Midbrain (tissue), 1 donor: ENCODE data around the gene COLQ.

Source experiments
- DNase-seq: peaks from one replicate; lab custom pipeline; 2025; lab: John Stamatoyannopoulos, UW

Gene COLQ

DNA sequence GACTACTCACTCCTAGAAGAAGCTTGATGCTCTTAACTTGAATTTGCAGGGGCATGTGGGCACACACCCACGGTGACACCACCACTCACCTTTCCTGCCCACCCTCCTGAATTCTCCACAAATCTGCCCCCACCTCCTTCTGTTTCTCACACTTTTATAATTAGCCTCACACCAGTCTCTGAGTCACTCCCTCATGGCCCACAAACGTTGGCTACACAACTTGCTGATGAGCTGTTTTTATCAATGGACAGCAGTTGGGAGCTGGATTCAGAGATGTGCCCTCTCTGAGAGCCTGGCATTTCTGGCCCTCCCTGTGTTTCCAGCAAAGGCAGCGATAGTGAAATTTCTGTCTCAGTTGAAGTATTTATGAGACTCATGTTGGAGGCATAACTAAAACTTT is 1.3 kb downstream of the COLQ start:
- DNase-seq, result no peak

- DNase-seq, result no peak
These were observed 2.4 kb downstream of the COLQ start for GRCh38 chr3:15519096-15519495.

DNA sequence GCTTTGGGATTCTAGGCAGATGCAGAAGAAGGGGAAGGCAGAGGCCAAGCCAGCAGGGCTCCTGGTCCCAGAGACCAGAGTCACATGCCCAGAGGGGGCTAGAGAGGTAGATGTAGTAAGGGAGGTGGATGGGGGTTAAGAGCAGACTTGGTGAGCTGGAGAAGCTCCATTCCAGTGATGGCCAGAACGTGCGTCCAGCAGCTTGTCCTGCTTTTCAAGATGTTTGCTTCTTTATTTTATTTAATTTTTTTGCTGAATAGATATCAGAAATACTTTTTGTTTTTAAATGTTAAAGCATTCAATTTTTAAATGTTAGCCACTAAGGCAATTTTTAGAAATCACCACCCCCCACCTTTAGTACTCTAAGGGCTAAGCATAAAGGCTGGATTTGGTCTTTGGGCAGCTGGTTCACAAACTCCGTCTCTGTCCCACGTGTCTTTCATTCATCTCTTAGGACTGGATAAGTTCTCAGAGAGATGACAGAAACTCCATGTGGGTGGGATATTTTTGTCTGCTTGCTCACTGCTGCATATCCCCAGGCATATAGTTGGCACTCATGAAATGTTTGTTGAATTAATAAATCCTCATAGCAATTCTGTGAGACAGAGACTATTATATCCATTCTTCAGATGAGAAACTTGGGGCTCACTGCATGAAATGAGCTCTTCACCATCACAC is 6.7 kb downstream of the COLQ start:
- DNase-seq, result no peak

- no peak for DNase-seq
These were observed 7.5 kb downstream of the COLQ start for GRCh38 chr3:15513810-15514662.

GRCh38 chr3:15513116-15513515 is 8.4 kb downstream of the COLQ start:
- no peak for DNase-seq

GRCh38 chr3:15512166-15512565 is 9.3 kb downstream of the COLQ start:
- DNase-seq, result peak; percentile 21

DNA sequence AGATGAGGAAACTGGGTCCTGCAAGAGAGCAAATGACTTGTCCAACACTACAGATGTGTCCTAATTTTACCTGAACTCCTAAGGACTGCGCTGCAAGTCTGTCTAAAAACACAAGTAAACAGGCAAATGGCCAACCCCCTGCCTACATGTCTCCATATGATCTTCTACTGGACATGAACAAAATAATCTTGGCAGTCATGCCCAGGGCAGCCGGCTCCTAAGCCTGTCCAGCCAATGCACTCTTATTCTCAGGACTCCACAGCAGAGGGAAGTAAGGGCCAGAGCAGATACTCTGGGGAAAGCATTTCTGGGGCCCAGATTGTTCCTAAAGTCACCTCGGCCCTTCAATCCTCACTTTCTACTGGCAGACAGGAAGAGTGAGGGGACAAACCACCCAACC is 10.3 kb downstream of the COLQ start:
- no peak for DNase-seq

GRCh38 chr3:15510493-15510892 is 11.0 kb downstream of the COLQ start:
- DNase-seq, result no peak

DNA sequence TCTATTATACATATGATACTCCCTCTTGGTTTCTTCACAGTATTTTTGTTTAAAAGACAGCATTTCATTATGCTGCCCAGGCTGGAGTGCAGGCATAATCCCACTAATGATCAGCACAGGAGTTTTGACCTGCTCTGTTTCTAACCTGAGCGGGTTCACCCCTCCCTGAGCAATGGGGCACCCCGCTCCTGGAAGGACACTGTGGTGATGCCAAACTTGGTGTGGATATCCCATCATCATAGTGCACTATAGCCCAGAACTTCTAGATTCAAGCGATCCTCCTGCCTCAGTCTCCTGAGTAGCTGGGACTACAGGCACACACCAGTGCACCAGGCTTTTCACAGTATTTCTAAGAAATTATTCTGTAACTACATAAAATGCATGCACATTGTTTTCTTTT is 14.9 kb downstream of the COLQ start:
- no peak for DNase-seq

DNA sequence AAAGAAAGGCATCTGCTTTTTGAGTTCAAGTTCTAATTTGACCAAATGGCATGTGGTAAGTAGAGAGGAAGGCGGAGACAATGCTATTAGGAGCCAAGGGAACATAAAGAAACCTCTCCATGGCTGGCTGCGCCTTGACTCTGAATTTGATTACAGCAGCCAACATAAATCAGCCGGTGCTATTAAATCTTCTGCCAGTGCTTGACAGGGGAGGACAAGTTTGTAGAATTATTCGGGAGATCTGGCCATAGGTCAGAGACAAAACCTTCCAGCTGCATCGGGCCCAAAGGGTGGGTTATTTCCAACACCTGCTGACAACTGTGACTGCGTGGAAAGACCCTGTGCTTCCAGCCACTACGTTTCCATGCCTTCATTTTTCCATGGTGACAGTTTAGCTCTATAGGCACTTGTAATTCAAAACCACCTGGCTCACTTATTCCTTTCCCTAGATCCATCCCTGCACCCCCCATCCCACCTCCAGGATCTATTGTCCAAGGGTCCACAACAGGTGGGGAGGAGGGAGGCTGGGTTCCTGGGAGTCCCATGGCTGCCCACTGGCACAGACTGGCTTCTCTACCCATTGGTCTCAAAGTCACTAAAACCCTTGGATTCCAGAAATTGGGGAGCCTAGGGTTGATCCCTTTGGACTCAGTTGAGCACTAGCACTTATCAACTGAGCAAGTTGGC is 15.9 kb downstream of the COLQ start:
- DNase-seq, result no peak

DNA sequence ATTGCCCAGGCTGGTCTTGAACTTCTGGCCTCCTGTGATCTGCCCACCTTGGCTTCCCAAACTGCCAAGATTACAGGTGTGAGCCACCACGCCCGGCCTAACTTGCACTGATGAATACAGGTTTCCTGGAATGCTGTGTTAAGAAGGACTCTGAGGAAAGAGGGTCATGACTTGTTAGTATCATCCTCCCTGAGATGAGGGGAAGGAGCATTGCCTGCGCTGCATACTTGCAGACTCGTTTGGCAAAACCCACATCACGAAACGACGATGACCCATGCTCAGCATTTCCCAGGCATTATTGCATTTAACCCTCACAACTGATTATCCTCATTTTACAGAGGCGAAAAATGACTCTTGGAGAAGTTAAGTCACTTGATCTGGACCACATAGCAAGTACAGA is 18.9 kb downstream of the COLQ start:
- no peak for DNase-seq

GRCh38 chr3:15501126-15501525 is 20.4 kb downstream of the COLQ start:
- no peak for DNase-seq

DNA sequence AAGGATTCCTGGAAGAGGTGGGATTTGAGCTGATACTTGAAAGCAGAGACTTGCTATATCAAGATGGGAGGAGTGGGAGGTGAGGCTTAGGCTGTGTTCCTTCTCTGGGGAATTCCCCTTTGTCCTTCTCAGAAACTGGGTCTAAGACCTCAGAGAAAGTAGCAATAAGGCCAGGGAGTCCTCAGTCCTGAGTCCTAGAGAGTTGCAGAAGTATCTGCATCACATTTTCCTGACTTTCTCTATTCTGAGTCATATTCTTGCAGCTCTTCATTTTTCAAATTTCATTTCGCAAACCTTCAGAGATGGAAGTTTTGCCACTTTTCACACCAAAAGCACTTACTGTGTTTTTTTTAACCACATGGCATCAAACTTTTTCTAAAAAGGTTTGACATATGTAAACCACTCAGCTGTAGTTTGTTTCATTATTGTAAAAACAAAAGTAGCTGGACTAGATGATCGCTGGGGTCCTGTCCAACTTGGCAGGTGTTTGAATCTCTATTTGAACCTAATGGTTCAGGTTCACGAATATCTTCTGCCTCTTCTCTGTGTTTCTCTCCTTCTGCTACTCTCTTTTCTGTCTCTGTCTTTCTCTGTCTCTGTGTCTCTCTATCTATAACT is 21.3 kb downstream of the COLQ start:
- DNase-seq, result no peak

DNA sequence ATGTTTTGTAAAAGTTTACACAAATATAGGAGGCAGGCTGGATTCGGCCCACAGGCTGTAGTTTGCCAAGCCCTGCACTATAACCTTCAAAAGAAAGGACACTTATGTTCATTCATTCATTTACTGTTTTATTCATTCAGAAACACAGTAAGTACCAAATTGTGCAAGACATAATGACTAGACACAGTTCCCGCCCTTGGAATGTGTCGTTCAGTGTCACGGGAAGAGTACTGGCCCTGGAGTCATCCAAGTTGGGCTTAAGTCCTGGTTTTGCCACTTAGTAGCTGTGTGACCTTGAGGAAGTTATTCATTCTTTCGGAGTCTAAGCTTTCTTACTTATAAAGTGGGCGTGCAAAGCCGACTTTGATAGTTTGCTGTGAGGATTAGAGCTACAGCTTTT is 22.0 kb downstream of the COLQ start:
- DNase-seq, result no peak

DNA sequence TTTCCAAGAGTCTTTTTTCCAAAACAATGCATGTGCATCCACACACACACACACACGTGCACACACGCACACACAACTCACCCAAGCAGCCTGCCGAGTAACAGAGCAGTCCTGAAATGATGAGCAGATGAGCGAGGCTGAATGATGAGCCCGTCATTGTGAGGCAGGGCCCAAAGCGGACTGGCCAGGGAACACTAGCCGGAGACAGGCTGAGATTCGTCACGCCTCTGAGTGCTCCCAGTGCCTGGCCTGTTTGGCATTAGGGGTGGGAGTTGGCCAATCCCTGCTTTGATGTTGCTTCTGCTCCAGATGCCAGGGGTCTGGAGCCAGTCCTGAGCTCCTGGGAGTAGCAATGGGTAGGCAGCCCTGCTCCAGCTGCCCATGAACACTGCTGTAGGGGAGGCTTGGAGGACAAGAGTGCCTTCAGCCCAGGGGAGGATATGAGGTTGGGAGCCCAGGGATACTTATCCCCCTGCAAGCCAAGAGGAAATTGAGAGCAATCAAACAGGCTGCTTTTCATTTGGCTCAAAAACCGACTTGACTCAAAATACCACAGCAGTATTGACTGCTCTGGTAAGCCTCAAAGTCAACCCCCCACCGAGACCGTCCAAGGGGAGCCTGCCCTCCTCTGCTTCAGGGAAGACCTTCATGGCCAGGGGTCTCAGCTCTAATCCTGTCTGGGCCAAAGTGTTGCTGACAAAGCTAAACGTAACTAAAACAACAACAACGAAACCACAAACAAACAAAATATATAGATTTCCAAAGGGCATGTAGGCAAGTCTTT is 22.9 kb downstream of the COLQ start:
- DNase-seq, result no peak

DNA sequence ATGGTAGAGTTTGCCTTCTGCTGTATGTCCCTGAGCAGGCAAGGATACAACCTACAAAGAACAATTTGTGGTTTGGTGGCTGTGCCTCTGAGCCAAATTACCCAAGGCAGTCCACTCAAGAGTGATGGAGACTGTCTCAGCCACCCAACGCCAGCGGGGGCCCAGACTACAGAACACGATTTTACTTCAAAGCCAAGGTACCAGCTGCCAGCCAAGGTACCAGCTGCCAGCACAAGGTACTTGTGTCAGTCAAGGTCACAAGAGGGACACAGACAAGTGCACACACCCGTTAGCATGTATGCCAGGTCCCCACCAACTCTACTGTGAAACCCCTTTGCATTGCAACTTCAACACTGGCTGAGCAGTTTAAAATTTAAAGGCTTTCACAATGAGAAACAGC is 23.5 kb downstream of the COLQ start:
- no peak for DNase-seq

- DNase-seq, result no peak
These were observed 25.2 kb downstream of the COLQ start for GRCh38 chr3:15496341-15496664.

GRCh38 chr3:15495461-15496340 is 25.8 kb downstream of the COLQ start:
- DNase-seq, result no peak

GRCh38 chr3:15493436-15493835 is 28.1 kb downstream of the COLQ start:
- no peak for DNase-seq

DNA sequence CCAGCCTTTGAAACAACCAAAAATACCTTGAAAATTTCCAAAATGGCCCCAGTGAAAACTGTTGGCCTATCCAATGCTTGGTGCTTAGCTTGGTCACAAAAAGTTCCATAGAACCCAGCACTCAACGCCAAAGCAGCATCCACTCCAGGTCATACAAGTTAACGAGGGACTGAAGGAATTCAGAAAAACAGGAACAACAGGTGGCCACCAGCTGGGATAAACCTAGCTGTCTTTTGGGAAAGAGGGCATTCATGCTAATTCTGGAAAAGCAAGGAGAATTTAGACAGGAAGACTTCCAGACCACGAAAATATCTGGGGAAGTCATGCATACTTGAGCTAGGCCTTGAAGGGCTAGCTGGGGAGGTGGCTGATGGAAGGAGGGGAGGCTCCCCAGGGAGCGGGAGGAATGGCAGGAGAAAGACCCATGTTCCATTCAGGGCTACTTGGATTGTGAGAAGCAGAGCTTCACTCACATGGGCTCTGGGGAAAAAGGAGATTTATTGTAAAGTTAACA is 28.6 kb downstream of the COLQ start:
- DNase-seq, result no peak

DNA sequence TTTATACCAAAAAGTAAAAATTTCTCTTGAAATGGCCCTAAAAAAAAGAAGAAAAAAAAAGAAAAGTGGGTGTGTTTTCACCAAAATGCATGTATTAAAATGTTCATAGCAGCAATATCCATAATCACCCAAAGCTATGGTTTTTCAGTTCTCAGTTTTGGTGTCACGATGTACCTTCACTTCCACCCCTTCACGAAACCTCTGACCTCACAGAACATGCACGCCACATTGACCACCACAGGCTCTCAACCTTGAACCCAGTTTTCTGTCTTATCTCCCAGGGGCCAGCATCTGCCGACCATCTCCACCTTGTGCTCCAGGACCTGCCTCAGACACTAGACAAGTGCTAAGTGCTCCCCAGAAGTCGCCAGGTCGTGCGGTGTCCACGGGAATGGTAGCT is 30.4 kb downstream of the COLQ start:
- no peak for DNase-seq
